ENCODE results near the gene P2RX5.

P2RX5 gene

GRCh38 chr17:3626831-3627768 is 68.9 kb downstream of the P2RX5 start:
- no peaks in the 10 kb centered on the region for H3K9me3 ChIP-seq (replicated peaks; ENCODE audit: low read length)
- H3K36me3 ChIP-seq (ENCODE audit: insufficient read depth, low read length): peaks cover 39% of the 10 kb centered on the region
- H3K4me2 ChIP-seq (ENCODE audit: low read length): no peak overlapping the region
- H3K4me1 ChIP-seq (ENCODE audit: control insufficient read depth, insufficient read depth, low read length): no peaks in the 10 kb centered on the region
- H3K4me3 ChIP-seq (ENCODE audit: low read length): no peak overlapping the region
- H3K27me3 ChIP-seq (ENCODE audit: control insufficient read depth, insufficient read depth, low read length): no peaks in the 10 kb centered on the region
- no peak overlapping the region for H3K9ac ChIP-seq (ENCODE audit: low read depth, low read length)
